Esophagus muscularis mucosa (tissue), 4 donors: ENCODE data around the gene NEU4. TPM values are rescaled to one million over a fixed set of nuclear protein-coding genes. Genes with fewer than 3 reads are reported as not detected.

Experiments
- DNase-seq: peaks from one replicate; pipeline ENCODE4 v3.0.0-alpha.2; 2017; ENCODE audit errors: extremely low spot score
- H3K27ac ChIP-seq, 4 donors: fragments of 200-600 bp; sonication (generic); replicated peaks in 1 of 4; 1 replicate in 3 of 4; 2 replicates in 1 of 4; pipeline ENCODE4 v1.5.1; 2016 to 2019; ENCODE audit warnings: mild to moderate bottlenecking in 1 of 4
- H3K27me3 ChIP-seq, 4 donors: fragments of 200-600 bp; sonication (generic); one replicate each; pipeline versions ENCODE4 v1.5.1 to v1.6.0; 2016 to 2019
- H3K36me3 ChIP-seq, 4 donors: fragments of 200-600 bp; sonication (generic); one replicate each; pipeline ENCODE4 v1.5.1; 2016 to 2019
- H3K4me1 ChIP-seq, 4 donors: fragments of 200-600 bp; sonication (generic); one replicate each; pipeline ENCODE4 v1.5.1; 2016 to 2019
- H3K4me3 ChIP-seq, 4 donors: fragments of 200-600 bp; sonication (generic); 1 replicate in 2 of 4; 2 replicates in 2 of 4; pipeline ENCODE4 v1.5.1; 2016 to 2019; ENCODE audit warnings: mild to moderate bottlenecking in 4 of 4, moderate library complexity in 1 of 4
- H3K9me3 ChIP-seq, 4 donors: fragments of 200-600 bp; sonication (generic); 1 replicate in 3 of 4; 2 replicates in 1 of 4; pipeline ENCODE4 v1.5.1; 2016 to 2019
- CTCF ChIP-seq, 3 experiments: fragments of 200-600 bp in 2 of 3; fragments of 450-650 bp in 1 of 3; sonication (generic) in 2 of 3; IDR thresholded peaks; one replicate each; pipeline ENCODE4 v1.5.1; 2017 to 2019; ENCODE audit warnings: antibody characterized with exemption in 3 of 3, mild to moderate bottlenecking in 2 of 3, moderate library complexity in 1 of 3
- EP300 ChIP-seq: sonication (generic); formaldehyde crosslinking; IDR thresholded peaks from one replicate; pipeline ENCODE4 v1.6.1; 2017; ENCODE audit warnings: antibody characterized with exemption
- POLR2A ChIP-seq: fragments of 450-650 bp; IDR thresholded peaks from one replicate; pipeline ENCODE4 v1.6.1; 2017; ENCODE audit warnings: antibody characterized with exemption, moderate library complexity, mild to moderate bottlenecking, low read depth
- POLR2AphosphoS5 ChIP-seq, 2 donors: sonication (generic); formaldehyde crosslinking; IDR thresholded peaks; one replicate each; pipeline ENCODE4 v1.6.1; 2017; ENCODE audit warnings: antibody characterized with exemption in 2 of 2
- WGBS: methylation state at CpG from one replicate; pipeline ENCODE4 v1.1.5; 2018; 5-methylcytosine and 5-hydroxymethylcytosine counted together
- intact Hi-C: fragments of 100-400 bp; cut with DNase I; formaldehyde crosslinking; loops from one replicate; pipeline ENCODE4 v1.15.1; 2023
- total RNA-seq, 4 donors: library from RNA; depleted of rRNA; stranded (reverse); fragments of >200 nt; gene quantifications; one replicate each; pipeline versions ENCODE4 v1.1.0 to v1.2.1, GENCODE V29; 2016

Gene NEU4
- total RNA-seq, 4 donors from 2014 or later: 1.5 to 5.4 TPM; not detected in 2

GRCh38 chr2:241768251-241768711 is 40.7 kb upstream of the NEU4 start:
- Histone ChIP-seq H3K9me3 (no peaks in the 10 kb centered on the region), H3K27me3 (peaks cover 0 to 27% (median 0%) of the 10 kb centered on the region in 4 donors), H3K36me3 (peaks cover 0 to 24% (median 3%) of the 10 kb centered on the region in 4 donors), H3K4me3 (no peak overlapping the region), H3K4me1 (peaks cover 0 to 18% (median 7%) of the 10 kb centered on the region in 4 donors), H3K27ac (no peak overlapping the region)
- DNase-seq: no peak
- WGBS: 86% methylated on average over 20 of the region's 29 CpGs
- intact Hi-C loops: no loop called here
- TF ChIP-seq POLR2AphosphoS5 (IDR thresholded peaks at IDR 0.05) (no peak), POLR2A (no peak), CTCF (IDR thresholded peaks at IDR 0.05) (no peak), EP300 (no peak)

GRCh38 chr2:241768850-241769249 is 40.1 kb upstream of the NEU4 start:
- intact Hi-C loops: no loop called here
- peaks cover 0 to 18% (median 7%) of the 10 kb centered on the region in 4 donors for H3K4me1 ChIP-seq
- no peak overlapping the region for H3K27ac ChIP-seq
- H3K36me3 ChIP-seq: peaks cover 0 to 18% (median 3%) of the 10 kb centered on the region in 4 donors
- H3K27me3 ChIP-seq: peaks cover 0 to 32% (median 0%) of the 10 kb centered on the region in 4 donors
- 94% methylated on average over 2 of the region's 11 CpGs for WGBS
- H3K9me3 ChIP-seq: no peaks in the 10 kb centered on the region
- H3K4me3 ChIP-seq: no peak overlapping the region
- DNase-seq: no peak
- TF ChIP-seq POLR2AphosphoS5 (IDR thresholded peaks at IDR 0.05): no peak
- TF ChIP-seq EP300: no peak
- TF ChIP-seq CTCF (IDR thresholded peaks at IDR 0.05): no peak
- no peak for TF ChIP-seq POLR2A

- DNase-seq: no peak
Observed at GRCh38 chr2:241769819-241770184, 39.2 kb upstream of the NEU4 start.

GRCh38 chr2:241770185-241770935 is 38.6 kb upstream of the NEU4 start:
- TF ChIP-seq POLR2A: no peak
- TF ChIP-seq EP300: no peak
- TF ChIP-seq CTCF (IDR thresholded peaks at IDR 0.05): no peak
- no peak for TF ChIP-seq POLR2AphosphoS5 (IDR thresholded peaks at IDR 0.05)
- Histone ChIP-seq H3K4me3 (no peak overlapping the region), H3K27ac (no peak overlapping the region), H3K36me3 (peaks cover 0 to 11% (median 3%) of the 10 kb centered on the region in 4 donors), H3K27me3 (peaks cover 0 to 47% (median 3%) of the 10 kb centered on the region in 4 donors), H3K9me3 (no peaks in the 10 kb centered on the region), H3K4me1 (peaks cover 0 to 18% (median 9%) of the 10 kb centered on the region in 4 donors)
- WGBS: 53% methylated on average over 5 of the region's 27 CpGs
- intact Hi-C loops: no loop called here
- DNase-seq: no peak

More at GRCh38 chr2:241769819-241770184, 39.2 kb upstream of the NEU4 start:
- intact Hi-C loops: no loop called here
- Histone ChIP-seq H3K9me3 (no peaks in the 10 kb centered on the region), H3K36me3 (peaks cover 0 to 11% (median 3%) of the 10 kb centered on the region in 4 donors), H3K27me3 (peaks cover 0 to 42% (median under 1%) of the 10 kb centered on the region in 4 donors), H3K4me1 (peaks cover 0 to 18% (median 8%) of the 10 kb centered on the region in 4 donors), H3K4me3 (no peak overlapping the region), H3K27ac (no peak overlapping the region)
- 87% methylated on average over 3 of the region's 13 CpGs for WGBS
- TF ChIP-seq POLR2AphosphoS5 (IDR thresholded peaks at IDR 0.05) (no peak), POLR2A (no peak), CTCF (IDR thresholded peaks at IDR 0.05) (no peak), EP300 (no peak)
